Measurements from ENCODE around the gene VTI1A. TPM values are rescaled to one million over a fixed set of nuclear protein-coding genes. Genes with fewer than 3 reads are reported as not detected.

VTI1A gene
- total and polyA plus RNA-seq, 12 donors, result 5.2 to 64.1 (median 22.0) TPM

GRCh38 chr10:112756235-112756527 lies 309.2 kb downstream of the VTI1A start:
- Histone ChIP-seq H3K9me3 (replicated peaks in 1 of 3) (no peaks in the 10 kb centered on the region), H3K36me3 (replicated peaks in 1 of 2) (no peaks in the 10 kb centered on the region), H3K4me1 (replicated peaks in 1 of 2) (no peaks in the 10 kb centered on the region), H3K27me3 (no peaks in the 10 kb centered on the region), H3K4me3 (no peak overlapping the region), H3K27ac (no peak overlapping the region)
- intact Hi-C loops (cut with DNase I), result no loop called here
- 92 to 95% (median 93%) methylated on average over 4 to 7 of the region's 7 CpGs for WGBS, 4 donors
- no peak for TF ChIP-seq CTCF (IDR thresholded peaks at IDR 0.05)
- TF ChIP-seq POLR2A (IDR thresholded peaks at IDR 0.05), result no peak
- DNase-seq, result no peak

DNA sequence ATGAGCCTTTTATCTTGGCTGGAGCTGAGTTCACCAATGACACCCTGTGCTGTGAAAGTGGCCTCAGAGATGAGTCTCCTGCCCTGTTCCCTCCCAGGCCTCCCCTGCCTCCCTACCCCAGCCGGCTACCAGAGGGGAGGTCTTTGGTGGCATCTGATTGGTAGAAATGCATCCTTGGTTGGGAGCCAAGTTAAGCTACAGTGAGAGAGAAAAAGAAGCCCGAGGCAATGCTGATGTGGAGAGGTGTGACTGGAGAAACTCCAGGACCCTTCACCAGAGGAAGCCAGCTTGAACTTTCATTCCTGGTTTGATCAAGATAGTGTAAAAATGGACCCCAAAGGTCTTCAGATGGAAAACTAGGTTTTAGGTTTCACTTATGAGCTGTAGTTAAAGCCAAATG lies 311.9 kb downstream of the VTI1A start:
- Histone ChIP-seq H3K27ac (no peak overlapping the region), H3K4me3 (no peak overlapping the region), H3K9me3 (replicated peaks in 1 of 3) (no peaks in the 10 kb centered on the region), H3K36me3 (replicated peaks in 1 of 2) (no peaks in the 10 kb centered on the region), H3K4me1 (replicated peaks in 1 of 2) (no peaks in the 10 kb centered on the region), H3K27me3 (no peaks in the 10 kb centered on the region)
- TF ChIP-seq CTCF (IDR thresholded peaks at IDR 0.05) (no peak), POLR2A (IDR thresholded peaks at IDR 0.05) (no peak)
- intact Hi-C loops (cut with DNase I), result no loop called here
- DNase-seq, result no peak
- 79 to 92% (median 91%) methylated on average over 2 of the region's 2 CpGs for WGBS, 4 donors

GRCh38 chr10:112759496-112759895 lies 312.5 kb downstream of the VTI1A start:
- no peaks in the 10 kb centered on the region for H3K4me1 ChIP-seq (replicated peaks in 1 of 2)
- H3K9me3 ChIP-seq (replicated peaks in 1 of 3), result no peaks in the 10 kb centered on the region
- no peak for DNase-seq
- H3K27ac ChIP-seq, result no peak overlapping the region
- TF ChIP-seq CTCF (IDR thresholded peaks at IDR 0.05) (no peak), POLR2A (IDR thresholded peaks at IDR 0.05) (no peak)
- H3K4me3 ChIP-seq, result no peak overlapping the region
- H3K27me3 ChIP-seq, result no peaks in the 10 kb centered on the region
- no peaks in the 10 kb centered on the region for H3K36me3 ChIP-seq (replicated peaks in 1 of 2)
- WGBS, 4 donors, result 93 to 97% (median 96%) methylated on average over 7 of the region's 7 CpGs
- intact Hi-C loops (cut with DNase I), result no loop called here

DNA sequence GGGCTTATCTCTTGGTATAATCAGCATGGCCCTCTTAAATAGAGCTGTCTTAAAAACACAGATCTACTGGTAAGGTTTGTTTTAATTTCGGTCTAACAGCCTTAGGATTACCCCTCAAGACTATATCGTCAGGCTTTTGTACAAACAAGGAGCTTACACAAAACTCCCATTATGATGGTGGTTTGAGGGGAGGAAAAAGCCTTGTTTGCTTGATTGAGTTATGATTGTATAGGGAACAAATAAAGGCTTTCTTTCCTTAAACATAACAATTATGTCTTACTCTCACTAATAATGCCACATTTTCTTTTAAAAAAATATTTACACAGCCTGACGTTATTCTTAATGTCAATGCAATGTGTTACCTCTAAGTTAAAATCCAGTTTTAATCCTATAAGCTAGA lies 314.2 kb downstream of the VTI1A start:
- Histone ChIP-seq H3K27ac (no peak overlapping the region), H3K27me3 (no peaks in the 10 kb centered on the region), H3K36me3 (replicated peaks in 1 of 2) (no peaks in the 10 kb centered on the region), H3K9me3 (replicated peaks in 1 of 3) (no peaks in the 10 kb centered on the region), H3K4me3 (no peak overlapping the region), H3K4me1 (replicated peaks in 1 of 2) (no peaks in the 10 kb centered on the region)
- TF ChIP-seq CTCF (IDR thresholded peaks at IDR 0.05) (no peak), POLR2A (IDR thresholded peaks at IDR 0.05) (no peak)
- DNase-seq, result no peak
- WGBS, 4 donors, result 91 to 96% (median 94%) methylated on average over 3 of the region's 3 CpGs
- intact Hi-C loops (cut with DNase I), result no loop called here

Data from adrenal gland (tissue), 12 donors.